ENCODE data around the gene ARL6.
A peak's percentile ranks its signal among the peaks of the same experiment; 100 is the strongest.

The ARL6 gene

GRCh38 chr3:97764407-97765238, at the start of gene ARL6 (continued):
- TF ChIP-seq ZNF518A (tag by site-specific recombination; conservative IDR thresholded peaks at IDR 0.05; ENCODE audit: low read depth) (0 out of 2 replicates have a peak, but pooled peaks have one; percentile 9), INSM2 (tag by site-specific recombination; IDR thresholded peaks at IDR 0.05) (no peak), BCL11B (tag by site-specific recombination; IDR thresholded peaks at IDR 0.05; ENCODE audit: low read depth) (no peak), ZBTB26 (tag by site-specific recombination; optimal IDR thresholded peaks at IDR 0.05) (peak; percentile 75), ZNF426 (tag by site-specific recombination; IDR thresholded peaks at IDR 0.05) (no peak), SP2 (tag by site-specific recombination; IDR thresholded peaks at IDR 0.05) (peak; percentile 39), ZFP69B (tag by site-specific recombination; IDR thresholded peaks at IDR 0.05) (no peak), ZNF114 (tag by site-specific recombination; IDR thresholded peaks at IDR 0.05) (no peak), ZNF10 (tag by site-specific recombination; IDR thresholded peaks at IDR 0.05) (no peak), SP3 (tag by site-specific recombination; IDR thresholded peaks at IDR 0.05) (peak; percentile 43), BCL6B (tag by site-specific recombination; IDR thresholded peaks at IDR 0.05) (no peak), ZFP3 (tag by site-specific recombination; IDR thresholded peaks at IDR 0.05; ENCODE audit: low read depth) (no peak), ZNF214 (tag by site-specific recombination; IDR thresholded peaks at IDR 0.05; ENCODE audit: borderline replicate concordance) (no peak), ZNF433 (tag by site-specific recombination; IDR thresholded peaks at IDR 0.05; ENCODE audit: low read depth) (no peak), KLF17 (tag by site-specific recombination; IDR thresholded peaks at IDR 0.05) (no peak), PRDM1 (tag by site-specific recombination; IDR thresholded peaks at IDR 0.05) (no peak), ZNF366 (tag by site-specific recombination; conservative IDR thresholded peaks at IDR 0.05) (no peak), ZNF580 (tag by site-specific recombination; IDR thresholded peaks at IDR 0.05) (no peak), ZNF792 (tag by site-specific recombination; IDR thresholded peaks at IDR 0.05) (no peak), KLF10 (tag by site-specific recombination; IDR thresholded peaks at IDR 0.05) (no peak), HOXA7 (CRISPR knock-in tag; IDR thresholded peaks at IDR 0.05; ENCODE audit: borderline replicate concordance) (no peak), YY1 (tag by site-specific recombination; IDR thresholded peaks at IDR 0.05) (no peak), PRDM10 (tag by site-specific recombination; IDR thresholded peaks at IDR 0.05) (peak; percentile 76), ZNF175 (tag by site-specific recombination; IDR thresholded peaks at IDR 0.05) (no peak), OVOL3 (tag by site-specific recombination; IDR thresholded peaks at IDR 0.05) (no peak)

Measured in HEK293 (cell line).